HUDEP-2 (cell line): Measurements from ENCODE around the gene EML5.

ENCODE experiments used
- DNase-seq, 76 experiments: peaks; one replicate each; lab custom pipeline; 2025; ENCODE audit not compliant: unreplicated experiment in 76 of 76; lab: John Stamatoyannopoulos, UW

EML5 gene

DNA sequence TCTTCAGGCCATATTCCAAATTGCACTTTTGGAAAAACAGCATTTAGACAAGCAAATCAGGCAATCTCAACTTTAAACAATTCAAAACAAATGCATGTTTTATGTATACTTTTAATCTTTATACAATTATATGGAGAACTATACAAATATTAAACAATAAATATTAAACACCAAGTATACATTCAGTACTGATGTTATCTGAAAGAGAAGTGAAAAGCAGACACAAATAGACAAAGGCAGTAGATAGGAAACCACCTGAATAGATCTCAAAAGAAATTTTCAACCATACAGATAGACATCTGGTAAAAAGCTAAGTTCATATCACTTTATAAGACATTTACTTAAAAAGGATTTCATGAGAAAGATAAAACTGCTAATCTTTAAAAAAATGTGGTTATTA is 164.7 kb downstream of the EML5 start:
- DNase-seq = no peak

DNA sequence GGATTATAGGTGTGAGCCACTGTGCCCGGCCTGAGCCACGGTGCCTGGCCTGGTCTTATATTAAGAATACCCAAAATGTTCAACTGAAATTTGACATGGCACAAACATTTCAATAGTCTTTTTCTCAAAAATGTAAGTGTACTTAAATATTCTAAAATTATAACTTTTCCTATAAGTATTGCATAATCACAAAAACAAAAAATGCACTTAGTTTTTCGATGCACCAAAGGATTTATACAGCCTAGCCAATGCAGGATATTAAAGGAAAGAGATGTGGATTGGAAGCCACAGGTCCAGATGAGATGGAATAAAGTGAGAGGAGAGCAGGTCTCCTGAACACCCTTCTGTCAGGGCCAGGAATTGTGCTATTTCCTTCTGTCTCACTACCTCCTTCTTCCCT is 167.1 kb downstream of the EML5 start:
- no peak for DNase-seq

DNA sequence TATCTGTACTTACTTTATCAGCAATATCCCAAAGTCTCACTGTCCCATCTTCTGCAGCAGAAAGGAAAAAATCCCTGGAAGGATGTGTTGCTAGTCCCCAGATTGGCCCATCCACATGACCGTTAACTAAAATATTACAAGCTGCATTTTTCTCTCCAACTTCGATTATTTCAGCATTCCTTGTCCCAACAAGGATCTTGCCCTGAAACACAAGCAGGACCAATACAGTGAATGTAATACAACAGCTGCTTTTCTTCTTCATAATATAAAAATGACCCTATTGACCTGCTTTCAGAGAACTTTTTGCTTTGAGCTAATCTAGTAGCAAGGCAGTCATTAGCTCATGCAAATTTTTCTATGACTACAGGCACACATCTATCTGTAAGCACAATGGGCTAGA is 171.7 kb downstream of the EML5 start:
- no peak for DNase-seq

DNA sequence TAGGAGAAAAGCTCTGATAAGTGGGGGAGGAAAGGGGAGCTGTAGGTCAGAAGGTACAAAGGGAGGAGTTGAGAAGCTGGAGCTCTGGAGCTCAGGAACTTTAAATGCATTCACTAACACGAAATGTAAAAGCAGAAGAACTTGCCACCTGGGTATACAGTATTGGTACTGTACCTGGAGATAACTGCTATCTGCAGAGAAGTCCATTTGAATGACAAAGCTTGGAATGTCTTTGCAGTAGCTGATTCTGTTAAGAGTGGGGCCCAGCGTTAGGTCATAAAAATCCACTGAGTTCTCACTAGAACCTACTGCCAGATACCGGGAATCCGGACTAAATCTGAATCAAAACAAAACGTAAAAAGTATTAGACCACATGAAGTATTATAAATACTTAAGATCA is 174.3 kb downstream of the EML5 start:
- no peak for DNase-seq

DNA sequence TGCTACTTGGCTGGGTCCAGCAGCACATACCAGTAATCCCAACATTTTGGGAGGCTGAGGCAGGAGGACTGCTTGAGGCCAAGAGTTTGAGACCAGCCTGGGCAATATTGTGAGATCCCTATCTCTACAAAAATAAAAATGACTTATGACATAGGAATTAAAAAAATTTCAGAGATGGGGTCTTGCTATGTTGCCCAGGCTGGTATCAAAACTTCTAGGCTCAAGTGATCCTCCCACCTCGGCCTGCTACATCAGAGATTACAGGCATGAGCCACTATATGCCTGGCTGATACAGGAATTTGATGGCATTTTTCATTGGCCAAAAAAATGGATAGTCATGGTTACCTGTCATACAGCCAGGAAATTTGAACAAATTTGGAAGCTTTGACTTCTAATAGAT is 175.3 kb downstream of the EML5 start:
- no peak for DNase-seq

DNA sequence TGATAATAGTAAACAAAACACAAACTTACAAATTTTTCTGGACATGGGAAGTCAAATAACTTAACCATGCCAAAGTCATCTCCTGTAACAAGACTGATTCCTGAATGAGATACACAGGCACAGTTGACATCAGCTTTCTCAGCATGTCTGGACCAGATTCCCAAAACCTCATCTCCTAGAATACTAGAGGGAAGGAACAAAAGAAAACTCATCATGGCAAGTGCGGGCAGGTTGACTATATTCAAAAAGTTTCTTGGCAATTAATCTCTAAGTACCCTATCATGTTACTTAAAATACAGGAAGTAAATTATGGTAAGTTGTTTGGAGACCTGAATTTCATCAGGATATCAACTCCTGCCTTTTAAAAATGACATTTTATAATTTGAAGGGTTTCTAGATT is 176.1 kb downstream of the EML5 start:
- DNase-seq = no peak

DNA sequence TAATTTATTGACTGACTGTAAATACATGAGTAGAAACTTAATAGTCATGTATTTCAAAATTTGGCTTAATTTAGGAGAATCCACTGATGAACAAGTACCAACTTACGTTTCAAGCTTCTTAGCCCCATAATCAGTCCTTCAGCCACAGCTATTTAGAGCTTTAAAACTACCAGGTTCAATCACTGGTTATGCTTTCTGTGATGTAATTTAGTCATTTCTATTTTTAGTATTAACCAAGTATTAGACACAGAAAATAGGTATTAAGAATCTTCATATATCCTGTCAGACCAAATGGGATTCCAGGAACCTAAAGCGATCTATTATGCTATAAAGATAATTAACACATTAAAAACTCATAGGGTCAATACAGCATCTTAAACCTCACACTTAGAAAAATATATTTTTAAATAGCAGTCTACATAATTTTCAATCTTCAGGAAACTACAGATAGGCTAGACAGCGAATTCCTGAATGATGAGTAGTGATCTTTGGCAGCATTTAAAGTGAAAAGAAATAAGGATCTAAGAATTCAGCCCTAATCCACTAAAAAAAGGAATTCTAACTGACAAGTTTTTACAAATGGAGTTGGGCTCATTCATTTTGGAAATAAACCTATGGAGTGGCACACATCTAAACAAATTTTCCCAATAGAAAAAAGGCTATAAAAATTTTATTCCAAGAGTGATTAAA is 178.4 kb downstream of the EML5 start:
- no peak for DNase-seq

DNA sequence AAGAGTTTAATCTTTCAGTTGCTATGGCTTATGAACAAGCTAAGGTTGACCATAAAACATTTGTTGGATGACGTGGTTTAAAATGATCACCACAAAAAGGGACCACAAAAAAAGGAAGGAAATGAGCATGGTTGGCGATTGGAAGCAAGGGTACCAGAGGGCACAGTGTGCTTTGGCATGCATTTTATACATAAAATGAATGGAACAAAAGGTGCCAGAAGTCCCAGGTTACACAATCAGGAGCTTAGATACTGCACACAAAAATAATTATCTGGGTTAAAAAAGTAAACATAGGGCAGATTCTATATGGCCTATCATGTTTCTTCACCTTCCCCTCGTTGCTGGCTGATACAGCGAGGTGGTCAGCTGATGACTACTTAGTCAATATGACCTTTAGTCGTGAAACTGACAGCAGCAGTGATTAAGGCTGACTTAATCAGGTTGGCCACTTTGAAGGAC is 179.2 kb downstream of the EML5 start:
- no peak for DNase-seq

DNA sequence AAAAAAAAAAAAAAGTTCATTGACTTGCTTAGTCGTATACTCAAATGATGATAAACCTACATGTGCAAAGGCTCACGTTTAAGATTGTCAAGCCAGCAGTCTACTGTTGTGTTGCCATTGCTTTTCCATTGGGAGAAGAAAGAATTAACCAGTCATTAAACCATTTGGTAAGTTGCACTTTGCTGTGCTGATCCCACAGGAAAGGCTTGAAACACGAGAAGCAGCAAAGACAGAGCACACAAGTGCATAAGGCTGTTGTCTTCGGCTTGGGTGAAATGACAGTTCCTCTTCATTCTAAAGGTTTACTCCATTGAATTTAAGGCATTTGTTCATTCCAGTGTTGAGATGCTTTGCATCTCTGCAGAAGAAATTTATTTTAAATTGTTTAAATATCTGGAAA is 179.8 kb downstream of the EML5 start:
- no peak for DNase-seq

DNA sequence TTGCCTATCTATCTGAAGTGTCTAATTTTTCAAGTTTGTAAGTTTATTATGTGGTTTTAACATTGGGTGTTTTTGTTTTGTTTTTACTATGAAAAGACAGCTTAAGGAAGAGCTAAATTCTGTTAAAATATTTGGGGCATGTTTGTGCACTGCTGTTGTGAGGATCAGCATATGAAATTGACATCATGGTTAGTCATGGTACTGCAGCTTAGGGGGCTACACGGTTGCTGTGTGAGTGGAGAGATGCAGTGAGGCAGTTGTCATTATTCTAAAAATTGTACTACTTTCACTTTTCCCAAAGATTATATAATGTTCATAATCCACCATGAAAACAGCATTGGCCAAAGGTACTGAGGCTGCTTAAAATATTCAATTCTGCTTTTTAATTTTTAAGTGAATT is 180.9 kb downstream of the EML5 start:
- DNase-seq = no peak

DNA sequence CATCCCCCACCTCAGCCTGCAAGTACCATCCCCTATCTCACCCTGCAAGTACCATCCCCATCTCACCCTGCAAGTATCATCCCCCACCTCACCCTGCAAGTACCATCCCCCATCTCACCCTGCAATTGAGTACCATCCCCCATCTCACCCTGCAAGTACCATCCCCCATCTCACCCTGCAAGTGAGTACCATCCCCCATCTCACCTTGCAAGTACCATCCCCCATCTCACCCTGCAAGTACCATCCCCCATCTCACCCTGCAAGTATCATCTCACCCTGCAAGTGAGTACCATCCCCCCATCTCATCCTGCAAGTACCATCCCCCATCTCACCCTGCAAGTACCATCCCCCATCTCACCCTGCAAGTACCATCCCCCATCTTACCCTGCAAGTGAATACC is 184.9 kb downstream of the EML5 start:
- no peak for DNase-seq

DNA sequence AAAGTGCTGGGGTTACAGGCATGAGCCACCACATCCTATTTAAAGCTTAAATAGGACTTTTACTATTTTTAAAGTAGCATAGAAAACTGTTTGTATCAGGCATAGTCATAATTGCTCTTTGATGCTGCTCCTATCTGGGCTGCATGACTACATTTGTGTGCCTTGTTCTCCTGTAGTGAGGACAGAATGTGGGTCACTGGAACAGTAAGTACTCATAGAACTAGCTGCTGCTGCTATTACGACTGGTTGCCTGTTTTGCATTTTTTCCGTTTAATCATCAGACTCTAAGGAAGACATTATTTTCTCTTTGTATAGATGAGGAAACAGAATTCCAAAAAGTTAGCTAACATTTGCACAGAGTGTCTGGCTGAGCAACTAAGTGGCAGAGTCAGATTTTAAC is 187.2 kb downstream of the EML5 start:
- DNase-seq = no peak

DNA sequence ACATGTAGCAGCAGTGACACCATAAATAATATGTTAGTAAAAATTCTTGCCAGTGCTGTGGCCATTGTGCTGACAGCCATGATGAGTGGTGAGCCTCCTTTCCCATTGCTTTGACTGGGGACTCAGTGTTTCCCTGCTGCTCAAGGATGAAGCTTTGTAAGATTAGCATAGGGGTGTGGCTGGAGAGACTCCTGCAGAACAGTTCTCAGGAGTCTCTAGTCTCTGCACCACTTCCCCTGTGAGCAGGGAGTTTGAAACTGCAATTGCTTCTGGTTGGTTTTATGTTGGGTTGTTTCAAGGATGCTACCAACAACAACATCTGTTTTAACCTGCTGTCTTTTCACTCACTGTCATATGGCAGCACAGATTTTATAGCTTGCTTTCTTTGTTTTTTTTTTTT is 188.5 kb downstream of the EML5 start:
- DNase-seq = no peak

DNA sequence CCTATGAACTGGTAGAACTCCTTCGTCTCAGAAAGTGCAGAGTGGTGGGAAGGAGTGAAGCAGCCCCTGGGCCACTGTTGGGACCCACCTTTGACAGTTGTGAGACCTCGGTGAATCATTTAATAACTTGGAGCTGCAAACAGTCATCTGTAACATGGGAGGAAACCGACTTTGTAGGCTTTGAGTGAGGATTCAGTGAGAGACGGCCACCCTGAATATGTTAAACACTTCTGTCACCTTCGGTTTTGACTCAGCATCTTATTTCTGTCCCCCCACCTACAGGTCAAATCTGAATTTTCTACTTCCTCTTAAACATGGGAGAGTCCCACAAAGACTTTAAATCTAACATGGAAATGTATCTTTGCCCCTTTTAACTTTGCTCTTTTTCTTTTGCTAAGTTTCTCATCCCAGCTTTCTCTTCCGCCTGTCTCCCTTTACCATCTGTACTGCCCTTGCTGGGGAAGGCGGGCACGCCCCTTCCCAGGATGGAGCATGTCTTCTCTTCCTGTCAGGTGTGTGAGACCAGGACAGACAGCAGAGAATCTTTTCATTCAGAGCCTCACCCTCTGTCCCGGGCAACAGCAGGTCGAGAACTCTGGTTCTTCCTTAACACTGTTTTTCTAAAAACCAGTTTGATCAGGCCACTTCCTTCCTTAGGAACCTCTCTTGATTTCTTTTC is 192.9 kb downstream of the EML5 start:
- DNase-seq = no peak

DNA sequence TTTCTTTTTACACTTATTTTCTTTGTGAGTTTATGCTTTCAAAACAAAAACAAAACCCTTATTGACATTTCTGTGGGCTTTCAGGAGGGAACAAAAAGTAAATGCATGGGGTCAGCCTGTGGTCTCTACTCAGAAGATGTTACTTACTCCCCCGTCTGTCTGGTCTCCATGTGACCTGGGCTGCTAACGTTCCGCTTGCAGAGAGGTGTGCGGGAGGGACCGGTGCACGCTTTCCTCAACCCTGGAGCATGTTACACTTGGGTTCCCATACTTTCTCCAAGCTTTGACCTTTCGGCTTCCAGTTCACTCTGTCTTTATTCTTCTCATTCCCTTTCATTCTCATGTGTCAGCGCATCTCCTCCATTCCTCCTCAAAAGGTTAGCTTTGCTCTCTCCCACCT is 193.4 kb downstream of the EML5 start:
- no peak for DNase-seq

DNA sequence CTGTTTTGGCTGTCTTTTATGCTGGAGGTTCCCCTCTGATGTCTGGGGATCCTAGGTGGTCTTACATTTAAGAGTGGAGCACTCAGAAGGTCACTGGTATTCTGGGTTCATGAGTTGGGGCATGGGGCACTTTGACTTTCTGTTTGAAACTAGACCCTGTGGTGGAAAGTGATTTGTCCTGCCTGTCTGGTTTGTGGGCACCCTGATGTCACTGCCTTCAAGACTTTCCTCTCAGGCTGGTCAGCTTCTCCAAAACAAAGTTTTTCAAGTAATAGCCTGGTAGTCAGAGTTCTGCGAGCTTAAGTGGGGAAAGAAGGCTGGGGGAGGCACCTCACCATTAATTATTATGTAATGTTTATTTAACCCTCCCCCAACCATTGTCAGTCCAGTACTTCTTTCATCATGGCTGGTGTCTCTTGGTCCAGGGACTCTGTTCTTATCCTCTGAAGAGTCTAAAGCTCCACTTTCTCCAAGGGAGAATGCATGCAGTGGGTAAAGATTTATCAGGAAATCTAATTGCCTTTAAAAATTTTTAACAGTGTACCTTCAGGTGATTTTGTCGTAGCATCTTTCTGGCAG is 194.6 kb downstream of the EML5 start:
- no peak for DNase-seq

DNA sequence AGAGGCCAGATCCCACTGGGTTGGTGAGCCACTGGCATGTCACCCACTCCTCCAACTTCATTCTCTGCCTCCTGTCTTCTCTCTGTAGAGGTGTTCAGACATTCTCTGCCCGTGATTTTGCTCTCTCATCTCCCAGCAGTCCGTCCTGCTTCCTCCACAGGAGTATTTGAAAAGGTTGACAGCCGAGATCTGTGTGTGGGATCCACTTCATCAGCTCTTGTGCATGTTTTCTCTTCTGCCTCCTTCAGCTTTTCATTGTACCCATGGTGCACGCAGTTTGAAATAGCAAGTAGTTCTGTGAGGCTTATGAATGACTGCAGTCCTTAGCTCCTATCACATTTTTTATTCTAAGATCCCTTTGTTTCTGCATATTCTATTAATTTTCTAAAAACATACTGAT is 195.2 kb downstream of the EML5 start:
- no peak for DNase-seq

DNA sequence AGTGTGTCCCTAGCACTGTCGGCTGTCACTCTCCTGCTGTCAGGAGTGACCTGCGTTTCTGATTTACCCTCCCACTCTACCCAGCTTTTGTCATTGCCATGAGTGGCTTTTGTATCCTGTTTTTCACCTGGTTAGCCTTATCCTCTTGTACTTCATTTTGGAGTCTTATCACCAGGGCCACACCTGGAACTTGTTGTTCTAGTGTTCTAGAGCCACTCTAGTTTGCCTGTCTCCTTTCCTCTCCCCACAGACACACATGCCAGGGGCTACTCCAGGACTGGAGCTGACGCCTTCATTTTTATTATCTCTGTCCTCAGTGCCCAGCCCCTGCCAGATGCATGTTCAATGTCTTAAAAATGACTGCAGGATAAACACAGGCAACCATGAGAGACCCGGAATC is 195.7 kb downstream of the EML5 start:
- no peak for DNase-seq

DNA sequence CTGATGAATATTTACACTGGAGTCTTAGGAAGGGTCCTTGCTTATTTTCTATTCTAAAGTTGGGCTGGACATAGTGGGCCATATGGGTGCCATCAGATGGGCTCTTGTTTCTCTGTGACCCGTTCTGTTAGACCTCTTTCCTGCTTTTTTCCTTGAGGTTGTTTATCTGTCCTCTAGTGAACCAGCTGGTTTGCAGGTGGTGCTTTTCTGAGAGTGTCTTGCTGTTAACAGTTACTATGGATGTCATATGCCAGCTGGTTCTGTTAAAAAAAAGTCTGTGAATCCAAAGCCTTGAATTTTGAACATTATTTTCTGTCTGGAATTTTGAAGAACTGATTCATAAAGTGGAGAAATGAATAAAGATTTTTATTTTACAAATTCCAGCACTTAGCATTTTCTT is 200.7 kb downstream of the EML5 start:
- no peak for DNase-seq

DNA sequence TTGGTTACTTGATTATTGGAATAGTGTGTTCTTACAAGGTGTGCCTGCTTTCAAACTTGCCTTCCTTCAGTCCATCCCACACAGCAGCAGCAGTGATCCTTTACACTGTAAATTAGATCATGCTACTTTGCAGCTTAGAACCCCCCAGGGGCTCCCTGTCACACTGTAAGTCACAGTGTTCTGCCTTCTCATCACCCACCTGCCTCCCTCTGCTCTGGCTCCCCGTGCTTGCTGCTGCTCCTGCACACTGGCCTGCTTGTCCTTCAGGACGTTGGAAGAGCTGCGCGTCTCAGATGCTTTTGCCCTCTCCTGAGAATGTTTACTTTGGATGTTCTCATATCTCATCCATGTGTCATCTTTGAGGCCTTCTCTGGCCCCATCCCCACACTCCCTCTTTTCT is 202.6 kb downstream of the EML5 start:
- no peak for DNase-seq

DNA sequence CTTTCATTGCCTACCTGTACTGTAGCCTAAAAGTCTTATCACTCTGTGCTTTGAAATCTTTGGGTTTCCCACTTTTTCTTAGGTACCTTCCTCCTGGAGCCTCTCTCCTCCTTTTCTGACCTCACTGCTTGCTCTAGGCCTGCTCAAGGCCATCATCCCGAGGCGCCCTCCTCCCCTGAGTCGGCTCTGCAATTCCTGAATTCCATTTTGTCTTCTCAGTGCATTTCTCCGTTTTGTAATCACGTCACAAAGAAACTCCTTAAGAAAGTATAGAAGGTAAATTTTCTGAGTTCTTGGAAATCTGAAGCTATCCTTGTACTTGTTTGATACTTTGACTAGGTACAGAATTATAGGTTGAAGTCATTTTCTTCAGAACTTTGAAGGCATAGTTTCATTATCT is 204.7 kb downstream of the EML5 start:
- no peak for DNase-seq

DNA sequence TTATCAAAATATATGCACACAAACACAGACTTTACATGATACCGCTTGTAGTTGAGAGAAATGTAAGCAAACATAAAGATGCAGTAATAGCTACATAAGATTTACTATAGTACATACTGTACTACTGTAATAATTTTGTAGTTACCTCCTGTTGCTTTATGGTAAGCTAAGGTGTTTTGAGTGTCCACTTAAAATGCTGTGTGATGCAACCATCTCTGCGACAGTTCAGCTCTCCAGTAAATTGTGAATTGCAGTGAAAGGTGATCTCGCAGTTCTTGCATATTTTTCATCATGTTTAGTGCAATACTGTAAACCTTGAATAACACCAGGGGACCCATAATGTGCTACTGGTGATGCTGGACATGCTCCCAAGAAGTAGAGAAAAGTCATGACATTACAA is 208.3 kb downstream of the EML5 start:
- DNase-seq = no peak
